IPS-NIHi7 (cell line): ENCODE measurements around the gene MEN1.

ENCODE experiments used
- DNase-seq: peaks from one replicate; pipeline ENCODE4 v3.0.0; 2012; ENCODE audit warnings: mixed read lengths; ENCODE audit errors: extremely low spot score

MEN1 gene

GRCh38 chr11:64762674-64763525 is 47.5 kb downstream of the MEN1 start:
- peak; percentile 45 for DNase-seq

- DNase-seq, result peak; percentile 14
These were observed 48.1 kb downstream of the MEN1 start for GRCh38 chr11:64762277-64762673.

- DNase-seq, result no peak
These were observed 49.5 kb downstream of the MEN1 start for GRCh38 chr11:64760759-64761420.

DNA sequence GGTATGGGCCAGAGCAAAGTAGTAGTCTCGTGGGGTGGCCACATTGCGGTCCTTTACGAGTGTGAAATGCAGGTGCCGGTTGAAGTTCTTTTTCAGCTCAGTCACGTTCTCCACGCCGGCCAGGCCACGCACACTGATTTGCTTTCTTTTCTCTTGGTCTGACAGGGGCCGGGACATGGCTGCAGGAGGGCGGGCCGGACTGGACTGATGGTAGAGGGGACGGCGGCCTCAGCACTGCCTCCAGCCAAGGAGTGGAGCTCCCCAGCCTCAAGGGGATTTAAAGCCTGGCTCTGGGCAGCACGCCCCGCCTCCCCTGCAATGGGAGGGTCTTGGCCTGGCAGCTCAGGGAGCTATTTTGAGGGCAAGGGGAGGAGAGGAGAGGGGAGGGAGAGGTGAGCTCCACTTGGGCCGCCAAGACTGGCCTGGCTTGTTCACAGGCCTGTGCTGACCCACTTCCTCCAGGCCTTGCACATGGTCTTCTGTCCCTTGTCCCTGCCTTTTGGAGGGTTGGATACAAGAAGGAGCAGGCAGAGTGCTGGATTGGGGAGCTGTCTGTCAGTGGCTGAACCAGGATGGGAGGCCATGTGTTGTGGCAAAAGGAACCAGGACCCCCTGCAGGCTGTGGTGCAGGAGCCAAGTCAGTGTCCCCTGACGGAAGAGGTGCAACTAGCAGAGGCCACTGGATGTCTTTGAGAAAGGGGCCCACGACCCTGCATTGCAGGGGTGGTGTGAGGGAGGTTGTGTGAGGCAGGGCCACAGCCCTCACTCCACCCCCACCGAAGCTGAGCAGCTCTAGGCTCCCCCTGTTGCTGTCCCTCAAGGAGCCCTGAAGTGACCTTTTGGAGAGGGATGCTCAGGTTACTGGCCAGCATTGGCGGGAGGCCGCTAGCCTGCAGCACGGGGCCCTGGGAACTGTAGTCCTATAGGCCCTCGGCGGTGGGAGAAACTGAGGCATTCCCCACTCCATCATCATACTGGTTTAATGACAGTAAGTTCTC is 50.3 kb downstream of the MEN1 start, which contains the start of gene PYGM:
Gene PYGM (minus strand): TSS at position 253 of the 998 bp plus-strand sequence. CDS start 76 bp downstream, at position 177.
- DNase-seq, result peak; percentile 84

- no peak for DNase-seq
These were observed 51.1 kb downstream of the MEN1 start for GRCh38 chr11:64759131-64759721.

- no peak for DNase-seq
These were observed 51.8 kb downstream of the MEN1 start for GRCh38 chr11:64758330-64759079.

GRCh38 chr11:64757549-64758329 is 52.6 kb downstream of the MEN1 start:
- DNase-seq, result no peak

- DNase-seq, result no peak
These were observed 54.5 kb downstream of the MEN1 start for GRCh38 chr11:64755681-64756361.

GRCh38 chr11:64754919-64755662 is 55.3 kb downstream of the MEN1 start:
- DNase-seq, result no peak

- DNase-seq, result peak; percentile 21
These were observed 56.0 kb downstream of the MEN1 start for GRCh38 chr11:64754124-64754918.
